Measurements from ENCODE around the gene DUSP22.

DUSP22 gene

DNA sequence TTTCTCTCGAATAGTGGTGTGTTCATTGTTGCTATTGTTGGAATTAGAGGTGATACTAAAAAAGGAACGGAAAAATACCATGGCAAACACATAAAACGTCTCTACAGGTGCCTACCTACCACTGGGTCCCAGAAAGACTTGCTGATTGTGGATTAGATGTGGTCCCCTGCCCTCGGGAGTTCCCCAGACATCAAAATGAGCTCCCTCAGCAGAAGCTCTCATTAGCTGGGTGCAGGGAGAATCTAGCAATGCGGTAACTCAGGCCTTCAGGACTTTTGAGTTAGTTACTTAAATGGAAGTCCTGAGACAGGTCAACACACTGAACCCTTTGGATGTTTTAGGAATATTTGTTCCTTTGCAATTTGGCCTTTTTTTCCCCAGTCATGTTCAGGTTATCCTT, 105.3 kb downstream of the DUSP22 start:
- Histone ChIP-seq H3K27ac (ENCODE audit: low read depth, low read length) (no peak overlapping the region), H3K4me3 (ENCODE audit: low read depth, low read length) (no peak overlapping the region), H3K4me1 (ENCODE audit: control insufficient read depth, insufficient read depth, low read length) (peaks cover 6% of the 10 kb centered on the region), H3K9me3 (ENCODE audit: control insufficient read depth, insufficient read depth, low read length) (no peaks in the 10 kb centered on the region), H3K27me3 (ENCODE audit: control insufficient read depth, insufficient read depth, low read length) (peaks cover 45% of the 10 kb centered on the region), H3K9ac (ENCODE audit: low read depth, low read length) (no peak overlapping the region), H3K36me3 (ENCODE audit: control insufficient read depth, insufficient read depth, low read length) (no peaks in the 10 kb centered on the region; the same call in 1 of the 2 replicates)

DNA sequence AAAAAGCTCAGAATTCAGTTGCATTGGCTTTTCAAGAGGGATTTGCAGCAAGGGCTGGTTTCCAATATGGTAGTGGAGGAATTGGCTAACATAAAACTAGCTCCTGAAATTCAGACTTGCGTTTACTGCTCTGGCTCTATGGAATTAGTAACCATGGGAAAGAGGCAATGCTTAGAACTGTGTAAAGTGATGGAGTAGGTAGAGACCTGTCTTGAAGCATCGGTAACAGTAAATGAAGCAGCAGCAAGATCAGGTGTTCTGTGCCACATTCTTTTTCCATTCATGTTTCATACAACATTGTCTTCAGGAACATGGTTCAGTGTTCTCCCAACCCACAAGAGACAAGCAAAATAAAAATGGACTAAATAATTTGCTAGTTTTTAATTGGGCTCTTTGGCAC, 105.8 kb downstream of the DUSP22 start:
- H3K27ac ChIP-seq (ENCODE audit: low read depth, low read length) = no peak overlapping the region
- peaks cover 41% of the 10 kb centered on the region for H3K27me3 ChIP-seq (ENCODE audit: control insufficient read depth, insufficient read depth, low read length)
- H3K4me1 ChIP-seq (ENCODE audit: control insufficient read depth, insufficient read depth, low read length) = peaks cover 6% of the 10 kb centered on the region
- H3K4me3 ChIP-seq (ENCODE audit: low read depth, low read length) = no peak overlapping the region
- H3K9me3 ChIP-seq (ENCODE audit: control insufficient read depth, insufficient read depth, low read length) = no peaks in the 10 kb centered on the region
- no peak overlapping the region for H3K9ac ChIP-seq (ENCODE audit: low read depth, low read length)
- H3K36me3 ChIP-seq (ENCODE audit: control insufficient read depth, insufficient read depth, low read length) = no peaks in the 10 kb centered on the region; the same call in 1 of the 2 replicates

DNA sequence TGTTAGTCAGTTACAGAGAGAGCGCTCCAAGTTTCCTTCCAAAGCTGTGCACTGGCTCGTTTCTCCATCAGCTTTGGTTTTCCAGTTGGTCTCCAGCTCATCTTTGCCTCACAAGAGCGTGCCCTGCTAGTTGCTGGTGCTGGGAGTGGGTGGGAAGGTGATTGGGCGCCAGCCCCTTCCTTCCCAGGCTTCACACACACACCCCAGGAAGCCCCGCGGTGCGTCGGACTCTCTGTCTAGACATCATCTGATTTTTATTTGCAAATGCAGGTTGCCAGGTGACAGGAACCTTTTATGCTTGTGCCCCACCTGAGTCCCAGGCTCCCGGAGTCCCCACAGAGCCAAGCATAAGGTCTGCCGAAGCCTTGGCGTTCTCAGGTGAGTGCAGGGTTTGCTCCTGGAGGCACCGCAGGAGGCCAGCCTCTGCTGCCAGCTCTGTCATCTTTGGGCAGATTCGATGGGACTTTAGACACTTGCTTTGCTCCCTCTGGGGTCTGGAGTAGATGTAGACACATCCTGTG, 106.3 kb downstream of the DUSP22 start:
- Histone ChIP-seq H3K9ac (ENCODE audit: low read depth, low read length) (no peak overlapping the region), H3K4me1 (ENCODE audit: control insufficient read depth, insufficient read depth, low read length) (peaks cover 5% of the 10 kb centered on the region), H3K36me3 (ENCODE audit: control insufficient read depth, insufficient read depth, low read length) (no peaks in the 10 kb centered on the region; the same call in 1 of the 2 replicates), H3K4me3 (ENCODE audit: low read depth, low read length) (no peak overlapping the region), H3K27me3 (ENCODE audit: control insufficient read depth, insufficient read depth, low read length) (peaks cover 35% of the 10 kb centered on the region), H3K27ac (ENCODE audit: low read depth, low read length) (no peak overlapping the region), H3K9me3 (ENCODE audit: control insufficient read depth, insufficient read depth, low read length) (no peaks in the 10 kb centered on the region)

DNA sequence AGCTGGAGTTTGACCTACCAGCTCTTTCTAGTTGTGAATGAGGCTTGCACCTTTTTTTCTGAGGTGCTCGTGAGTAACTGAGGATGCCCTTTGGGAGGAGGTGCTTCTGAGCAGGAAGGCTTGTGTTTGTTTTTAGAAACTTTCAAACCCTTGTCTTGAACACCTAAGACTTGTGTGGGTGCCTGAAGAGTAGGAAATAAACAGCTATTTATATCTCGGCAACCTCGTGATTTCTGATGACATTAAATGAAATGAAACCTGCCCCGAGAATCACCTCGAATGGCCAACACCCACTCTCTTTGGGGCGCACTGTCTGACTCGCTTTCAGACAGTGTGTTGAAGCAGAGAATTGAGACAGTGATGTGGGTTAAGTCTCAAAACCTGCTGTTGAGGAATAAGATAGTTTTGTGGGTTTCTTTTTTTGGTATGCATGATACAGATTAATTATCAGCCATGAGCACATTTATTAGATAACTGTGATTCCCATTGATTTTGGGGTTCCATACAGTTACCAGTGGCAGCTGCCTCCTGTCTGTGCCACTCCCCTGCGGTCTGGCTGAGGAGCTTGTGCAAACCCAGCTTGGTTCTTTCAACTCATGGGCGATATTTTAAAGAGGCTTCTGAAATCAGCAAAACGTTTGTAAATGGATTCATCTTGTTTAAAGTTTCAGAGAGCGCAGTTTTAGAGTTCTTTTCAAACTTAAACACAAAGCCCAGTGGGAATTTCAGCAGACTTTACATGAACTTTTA, 107.7 kb downstream of the DUSP22 start:
- H3K9me3 ChIP-seq (ENCODE audit: control insufficient read depth, insufficient read depth, low read length) = no peaks in the 10 kb centered on the region
- no peaks in the 10 kb centered on the region; the same call in 1 of the 2 replicates for H3K36me3 ChIP-seq (ENCODE audit: control insufficient read depth, insufficient read depth, low read length)
- H3K4me3 ChIP-seq (ENCODE audit: low read depth, low read length) = no peak overlapping the region
- peaks cover 22% of the 10 kb centered on the region for H3K27me3 ChIP-seq (ENCODE audit: control insufficient read depth, insufficient read depth, low read length)
- no peaks in the 10 kb centered on the region for H3K4me1 ChIP-seq (ENCODE audit: control insufficient read depth, insufficient read depth, low read length)
- H3K27ac ChIP-seq (ENCODE audit: low read depth, low read length) = no peak overlapping the region
- H3K9ac ChIP-seq (ENCODE audit: low read depth, low read length) = no peak overlapping the region

GRCh38 chr6:400815-401214, 108.5 kb downstream of the DUSP22 start:
- H3K9ac ChIP-seq (ENCODE audit: low read depth, low read length) = no peak overlapping the region
- H3K27me3 ChIP-seq (ENCODE audit: control insufficient read depth, insufficient read depth, low read length) = 0 out of 2 replicates have a peak, but pooled peaks cover 14% of the 10 kb centered on the region
- H3K4me3 ChIP-seq (ENCODE audit: low read depth, low read length) = no peak overlapping the region
- no peaks in the 10 kb centered on the region for H3K4me1 ChIP-seq (ENCODE audit: control insufficient read depth, insufficient read depth, low read length)
- no peaks in the 10 kb centered on the region; the same call in 1 of the 2 replicates for H3K36me3 ChIP-seq (ENCODE audit: control insufficient read depth, insufficient read depth, low read length)
- no peak overlapping the region for H3K27ac ChIP-seq (ENCODE audit: low read depth, low read length)
- no peaks in the 10 kb centered on the region for H3K9me3 ChIP-seq (ENCODE audit: control insufficient read depth, insufficient read depth, low read length)

Measured in HUES48 (cell line).